Activated T-cell treated with anti-CD3 and anti-CD28 coated beads, Interleukin-2, amount 50 U/mL, for 48 hours (primary cell): Measurements from ENCODE around the gene PRSS22.

Experiments used
- DNase-seq, 2 experiments: peaks; one replicate each; pipeline ENCODE4 v3.0.0-alpha.2; 2020

The PRSS22 gene

GRCh38 chr16:2811703-2812471 lies 46.1 kb downstream of the PRSS22 start:
- DNase-seq = no peak

- DNase-seq = no peak
Measured at GRCh38 chr16:2810651-2811050, 47.3 kb downstream of the PRSS22 start.

GRCh38 chr16:2809149-2809760 lies 48.7 kb downstream of the PRSS22 start:
- no peak for DNase-seq

GRCh38 chr16:2808181-2808580 lies 49.8 kb downstream of the PRSS22 start:
- no peak for DNase-seq

- DNase-seq = no peak
Measured at GRCh38 chr16:2806286-2806685, 51.7 kb downstream of the PRSS22 start.

GRCh38 chr16:2804728-2805127 lies 53.2 kb downstream of the PRSS22 start:
- no peak for DNase-seq

- DNase-seq = no peak
Measured at GRCh38 chr16:2803545-2804195, 54.3 kb downstream of the PRSS22 start.
